ENCODE data around the gene SNAPC2.

- TF ChIP-seq CTCF (IDR thresholded peaks at IDR 0.05; ENCODE audit: insufficient read depth, low read depth, low read length) (no peak), EZH2 (IDR thresholded peaks at IDR 0.05; ENCODE audit: insufficient read depth, low read length) (no peak)
Measured at GRCh38 chr19:7895565-7895964, 24.6 kb upstream of the SNAPC2 start.

Data from astrocyte (in vitro differentiated cells and primary cell).